Ovary (tissue), 3 donors: Measurements from ENCODE around the gene MYT1.

Experiments
- POLR2A ChIP-seq: fragments of 450-650 bp; IDR thresholded peaks from one replicate; pipeline ENCODE4 v1.6.1; 2017; ENCODE audit warnings: antibody characterized with exemption, mild to moderate bottlenecking, moderate library complexity
- TF ChIP-seq, protein P1 (sequence below), 3 donors: fragments of 450-650 bp in 2 of 3; fragments of 200-600 bp in 1 of 3; IDR thresholded peaks; one replicate each; pipeline versions ENCODE4 v1.5.1 to v1.8.0; 2016 to 2022; ENCODE audit warnings: antibody characterized with exemption in 3 of 3, mild to moderate bottlenecking in 1 of 3
- donor health status: DM: no; HTN: no; CAD: no.

DNA sequence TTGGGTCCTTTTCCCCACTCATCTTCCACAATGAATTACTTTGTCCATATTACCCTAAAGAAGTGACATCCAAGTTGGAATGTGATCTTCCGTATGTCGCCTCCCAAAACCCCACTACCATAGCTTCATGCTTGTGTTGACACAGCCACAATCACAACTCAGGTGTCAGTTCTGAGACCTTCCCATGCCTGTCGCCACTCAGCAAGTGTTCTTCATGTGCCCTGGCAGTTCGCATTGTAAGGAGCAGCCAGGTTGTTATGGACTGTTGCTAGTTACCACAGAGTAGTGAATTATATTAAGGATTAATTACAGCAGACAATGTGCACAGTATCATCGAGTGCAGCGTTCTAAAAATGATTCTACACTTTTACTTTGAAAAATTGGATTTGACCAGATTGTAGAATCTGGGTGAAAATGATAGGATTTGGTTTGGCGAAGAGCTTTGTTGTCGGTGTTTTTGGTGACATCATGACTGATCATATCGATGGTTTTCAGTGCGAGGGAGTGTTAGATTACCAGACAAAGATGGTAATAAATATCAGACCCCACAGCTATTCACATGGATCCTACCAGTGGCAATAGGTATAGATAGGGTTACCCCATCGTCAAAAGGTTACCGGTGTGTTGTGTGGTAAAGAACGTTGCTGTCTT lies 93.0 kb downstream of the MYT1 start:
- TF ChIP-seq, protein P1, sequence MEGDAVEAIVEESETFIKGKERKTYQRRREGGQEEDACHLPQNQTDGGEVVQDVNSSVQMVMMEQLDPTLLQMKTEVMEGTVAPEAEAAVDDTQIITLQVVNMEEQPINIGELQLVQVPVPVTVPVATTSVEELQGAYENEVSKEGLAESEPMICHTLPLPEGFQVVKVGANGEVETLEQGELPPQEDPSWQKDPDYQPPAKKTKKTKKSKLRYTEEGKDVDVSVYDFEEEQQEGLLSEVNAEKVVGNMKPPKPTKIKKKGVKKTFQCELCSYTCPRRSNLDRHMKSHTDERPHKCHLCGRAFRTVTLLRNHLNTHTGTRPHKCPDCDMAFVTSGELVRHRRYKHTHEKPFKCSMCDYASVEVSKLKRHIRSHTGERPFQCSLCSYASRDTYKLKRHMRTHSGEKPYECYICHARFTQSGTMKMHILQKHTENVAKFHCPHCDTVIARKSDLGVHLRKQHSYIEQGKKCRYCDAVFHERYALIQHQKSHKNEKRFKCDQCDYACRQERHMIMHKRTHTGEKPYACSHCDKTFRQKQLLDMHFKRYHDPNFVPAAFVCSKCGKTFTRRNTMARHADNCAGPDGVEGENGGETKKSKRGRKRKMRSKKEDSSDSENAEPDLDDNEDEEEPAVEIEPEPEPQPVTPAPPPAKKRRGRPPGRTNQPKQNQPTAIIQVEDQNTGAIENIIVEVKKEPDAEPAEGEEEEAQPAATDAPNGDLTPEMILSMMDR (IDR thresholded peaks at IDR 0.05), result no peak
- no peak for TF ChIP-seq POLR2A
